ENCODE data around the gene ACTL7B. TPM values are rescaled to one million over a fixed set of nuclear protein-coding genes. Genes with fewer than 3 reads are reported as not detected.

The ACTL7B gene
- total and polyA plus RNA-seq, 2 donors (not counting 1 experiment from before 2014, with no cell fraction given), result 0.07 TPM; not detected in 1

GRCh38 chr9:108857572-108857971 is 1.8 kb upstream of the ACTL7B start:
- ATAC-seq (ENCODE audit: low read depth) (no peak), DNase-seq (no peak)
- 82% methylated on average over 3 of the region's 6 CpGs for WGBS (ENCODE audit: insufficient coverage)
- ChIA-PET CTCF (no interaction called here), POLR2A (no interaction called here)
- Histone ChIP-seq H3K4me2 (replicated peaks; ENCODE audit: low read depth, low read length, poor library complexity, severe bottlenecking) (no peak overlapping the region), H3K9ac (ENCODE audit: low read length) (no peak overlapping the region), H3K4me3 (ENCODE audit: control extremely low read depth in 1 of 5, extremely low read depth in 1 of 5, insufficient read depth in 1 of 5, low read depth in 2 of 5, low read length in 4 of 5) (no peak overlapping the region), H2AFZ (ENCODE audit: insufficient read depth, low read depth, low read length, poor library complexity, severe bottlenecking) (no peak overlapping the region), H3K79me2 (ENCODE audit: control insufficient read depth, insufficient read depth, low read length) (no peaks in the 10 kb centered on the region), H3K9me3 (ENCODE audit: control extremely low read depth in 1 of 3, control insufficient read depth in 2 of 3, insufficient read depth in 1 of 3, low read length in 2 of 3) (no peaks in the 10 kb centered on the region), H4K20me1 (ENCODE audit: control insufficient read depth, insufficient read depth, low read length, poor library complexity, severe bottlenecking) (no peaks in the 10 kb centered on the region), H3K4me1 (ENCODE audit: control insufficient read depth in 2 of 2, insufficient read depth in 2 of 2, low read length in 2 of 2) (no peaks in the 10 kb centered on the region), H3K36me3 (replicated peaks in 1 of 2; ENCODE audit: control extremely low read depth in 1 of 2, control insufficient read depth in 1 of 2, extremely low read depth in 1 of 2, insufficient read depth in 2 of 2, low read length in 1 of 2) (no peaks in the 10 kb centered on the region), H3K27ac (ENCODE audit: low read length in 2 of 2) (no peak overlapping the region), H3K27me3 (replicated peaks in 1 of 4; ENCODE audit: control extremely low read depth in 1 of 4, control insufficient read depth in 3 of 4, insufficient read depth in 4 of 4, low read length in 3 of 4) (no peaks in the 10 kb centered on the region)
- no peak overlapping the region for H3K27ac Mint-ChIP-seq
- no peaks in the 10 kb centered on the region for H3K4me1 Mint-ChIP-seq
- no peak overlapping the region for H3K4me3 Mint-ChIP-seq
- H3K27me3 Mint-ChIP-seq, result no peaks in the 10 kb centered on the region
- TF ChIP-seq EZH2 (IDR thresholded peaks at IDR 0.05; ENCODE audit: borderline replicate concordance, insufficient read depth, low read depth, low read length, poor library complexity, severe bottlenecking) (no peak), CTCF (IDR thresholded peaks at IDR 0.05) (no peak)
- peaks cover 2% of the 10 kb centered on the region for H3K9me3 Mint-ChIP-seq (ENCODE audit: insufficient read depth)
- intact Hi-C loops (cut with micrococcal nuclease), result no loop called here

GRCh38 chr9:108855529-108855886 is 278 bp downstream of the ACTL7B start:
- Histone ChIP-seq H3K27ac (ENCODE audit: low read length in 2 of 2) (no peak overlapping the region), H2AFZ (ENCODE audit: insufficient read depth, low read depth, low read length, poor library complexity, severe bottlenecking) (no peak overlapping the region), H3K4me1 (ENCODE audit: control insufficient read depth in 2 of 2, insufficient read depth in 2 of 2, low read length in 2 of 2) (no peaks in the 10 kb centered on the region), H3K9me3 (ENCODE audit: control extremely low read depth in 1 of 3, control insufficient read depth in 2 of 3, insufficient read depth in 1 of 3, low read length in 2 of 3) (no peaks in the 10 kb centered on the region), H3K36me3 (replicated peaks in 1 of 2; ENCODE audit: control extremely low read depth in 1 of 2, control insufficient read depth in 1 of 2, extremely low read depth in 1 of 2, insufficient read depth in 2 of 2, low read length in 1 of 2) (no peaks in the 10 kb centered on the region), H3K79me2 (ENCODE audit: control insufficient read depth, insufficient read depth, low read length) (no peaks in the 10 kb centered on the region), H3K4me3 (ENCODE audit: control extremely low read depth in 1 of 5, extremely low read depth in 1 of 5, insufficient read depth in 1 of 5, low read depth in 2 of 5, low read length in 4 of 5) (no peak overlapping the region), H3K4me2 (replicated peaks; ENCODE audit: low read depth, low read length, poor library complexity, severe bottlenecking) (no peak overlapping the region), H3K9ac (ENCODE audit: low read length) (no peak overlapping the region), H3K27me3 (replicated peaks in 1 of 4; ENCODE audit: control extremely low read depth in 1 of 4, control insufficient read depth in 3 of 4, insufficient read depth in 4 of 4, low read length in 3 of 4) (no peaks in the 10 kb centered on the region), H4K20me1 (ENCODE audit: control insufficient read depth, insufficient read depth, low read length, poor library complexity, severe bottlenecking) (no peaks in the 10 kb centered on the region)
- no peak for ATAC-seq (ENCODE audit: low read depth)
- Mint-ChIP-seq H3K9me3 (ENCODE audit: insufficient read depth) (no peaks in the 10 kb centered on the region), H3K4me1 (no peaks in the 10 kb centered on the region), H3K27me3 (peaks cover 6% of the 10 kb centered on the region), H3K27ac (no peak overlapping the region), H3K4me3 (no peak overlapping the region)
- WGBS (ENCODE audit: insufficient coverage), result 97% methylated on average over 25 of the region's 25 CpGs
- ChIA-PET CTCF (no interaction called here), POLR2A (interaction anchor here (0.6 kb wide), 1 partner anchor 267 kb away, joined by 6 read pairs; no protein-coding TSS in a partner anchor)
- TF ChIP-seq CTCF (IDR thresholded peaks at IDR 0.05) (no peak), EZH2 (IDR thresholded peaks at IDR 0.05; ENCODE audit: borderline replicate concordance, insufficient read depth, low read depth, low read length, poor library complexity, severe bottlenecking) (no peak)
- intact Hi-C loops (cut with micrococcal nuclease), result no loop called here
- no peak for DNase-seq

All from B cell (primary cell).